Kasumi-1 (cell line): ENCODE measurements around the gene DIS3L.
"Not testable (repeated sequence)": the region's sequence is repeated elsewhere in the genome, so short reads cannot be mapped to it uniquely, and the experiment has no call there.

Source experiments
- DNase-seq, 2 experiments: peaks; one replicate each; lab custom pipeline; 2025; lab: John Stamatoyannopoulos, UW

DIS3L gene

GRCh38 chr15:66293419-66294156 is at the start of gene DIS3L:
DIS3L (plus strand) TSS chr15:66293568; CDS start chr15:66293597, 29 bp downstream.
- peak; percentile 62 to 68 for DNase-seq

- not testable (repeated sequence) for DNase-seq
Observed at GRCh38 chr15:66245832-66246231, 47.5 kb upstream of the DIS3L start.

GRCh38 chr15:66246937-66247336 is 46.4 kb upstream of the DIS3L start:
- no peak for DNase-seq

GRCh38 chr15:66249605-66250174 is 43.7 kb upstream of the DIS3L start:
- DNase-seq: no peak

GRCh38 chr15:66251065-66251789 is 42.1 kb upstream of the DIS3L start:
- no peak for DNase-seq

GRCh38 chr15:66251790-66252684 is 41.3 kb upstream of the DIS3L start:
- no peak for DNase-seq

GRCh38 chr15:66252685-66253417 is 40.5 kb upstream of the DIS3L start:
- no peak for DNase-seq

GRCh38 chr15:66253418-66254088 is 39.8 kb upstream of the DIS3L start, which contains the start of gene MEGF11:
MEGF11 (minus strand) TSS chr15:66253750; CDS start chr15:66128403, 125,347 bp downstream.
- no peak for DNase-seq

GRCh38 chr15:66254089-66254950 is 39.0 kb upstream of the DIS3L start:
- DNase-seq: no peak

GRCh38 chr15:66254951-66255676 is 38.3 kb upstream of the DIS3L start:
- DNase-seq: no peak

- no peak for DNase-seq
Observed at GRCh38 chr15:66256692-66257091, 36.7 kb upstream of the DIS3L start.

GRCh38 chr15:66261056-66261455 is 32.3 kb upstream of the DIS3L start:
- no peak for DNase-seq

GRCh38 chr15:66262837-66263236 is 30.5 kb upstream of the DIS3L start:
- not testable (repeated sequence) for DNase-seq

GRCh38 chr15:66264859-66265513 is 28.4 kb upstream of the DIS3L start:
- DNase-seq: no peak

GRCh38 chr15:66269326-66270090 is 23.9 kb upstream of the DIS3L start:
- DNase-seq: peak; percentile 10 to 24

GRCh38 chr15:66270932-66271331 is 22.4 kb upstream of the DIS3L start:
- DNase-seq: no peak

GRCh38 chr15:66275352-66275751 is 18.0 kb upstream of the DIS3L start:
- no peak for DNase-seq

GRCh38 chr15:66276546-66276945 is 16.8 kb upstream of the DIS3L start:
- DNase-seq: no peak
